ENCODE data around the gene ZNF37A. TPM values are rescaled to one million over a fixed set of nuclear protein-coding genes. Genes with fewer than 3 reads are reported as not detected.

The ZNF37A gene
- total and polyA plus RNA-seq, 2 experiments from 2014 or later: 8.7 to 12.2 TPM

DNA sequence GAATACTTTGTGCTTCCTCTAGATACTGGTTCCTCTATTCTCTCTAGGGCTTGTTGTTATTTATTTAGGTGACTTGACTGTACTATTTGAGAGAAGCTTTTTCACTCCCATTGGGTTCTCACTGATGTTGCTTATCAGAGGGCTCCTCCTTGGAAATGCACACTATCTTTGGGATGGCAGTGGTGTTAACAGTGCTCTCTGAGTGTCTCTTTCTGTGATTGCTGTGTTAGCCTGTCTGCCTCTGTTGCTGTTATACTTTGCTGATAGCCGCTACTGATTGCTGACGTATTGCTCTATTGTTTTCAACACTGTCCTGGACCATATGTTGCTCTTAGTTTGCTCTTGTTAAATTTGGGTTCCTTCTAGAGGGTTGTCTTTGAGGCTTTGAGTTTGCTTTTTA lies 49.0 kb upstream of the ZNF37A start:
- ATAC-seq (no peak), DNase-seq (ENCODE audit: low spot score) (no peak)
- Histone ChIP-seq H3F3A (replicated peaks; ENCODE audit: low read depth) (no peaks in the 10 kb centered on the region), H3K9me2 (ENCODE audit: insufficient read depth) (no peaks in the 10 kb centered on the region), H3K79me2 (replicated peaks; ENCODE audit: insufficient read depth) (peaks cover 3% of the 10 kb centered on the region), H3K27ac (ENCODE audit: low read depth) (no peak overlapping the region), H3K4me1 (ENCODE audit: insufficient read depth) (no peaks in the 10 kb centered on the region), H4K20me1 (replicated peaks; ENCODE audit: insufficient read depth) (no peaks in the 10 kb centered on the region), H3K27me3 (ENCODE audit: insufficient read depth) (no peaks in the 10 kb centered on the region), H3K4me3 (no peak overlapping the region), H3K36me3 (ENCODE audit: insufficient read depth) (peaks cover 7% of the 10 kb centered on the region; the same call in 1 of the 2 replicates), H3K4me2 (no peak overlapping the region), H2AFZ (no peak overlapping the region)
- Mint-ChIP-seq H3K4me3 (no peak overlapping the region), H3K36me3 (ENCODE audit: low read depth) (peaks cover 82% of the 10 kb centered on the region), H3K4me1 (no peaks in the 10 kb centered on the region), H3K9me3 (peaks cover 58% of the 10 kb centered on the region), H3K27ac (no peak overlapping the region), H3K27me3 (ENCODE audit: insufficient read depth, low read depth, poor library complexity) (no peaks in the 10 kb centered on the region)
- TF ChIP-seq, protein P1, sequence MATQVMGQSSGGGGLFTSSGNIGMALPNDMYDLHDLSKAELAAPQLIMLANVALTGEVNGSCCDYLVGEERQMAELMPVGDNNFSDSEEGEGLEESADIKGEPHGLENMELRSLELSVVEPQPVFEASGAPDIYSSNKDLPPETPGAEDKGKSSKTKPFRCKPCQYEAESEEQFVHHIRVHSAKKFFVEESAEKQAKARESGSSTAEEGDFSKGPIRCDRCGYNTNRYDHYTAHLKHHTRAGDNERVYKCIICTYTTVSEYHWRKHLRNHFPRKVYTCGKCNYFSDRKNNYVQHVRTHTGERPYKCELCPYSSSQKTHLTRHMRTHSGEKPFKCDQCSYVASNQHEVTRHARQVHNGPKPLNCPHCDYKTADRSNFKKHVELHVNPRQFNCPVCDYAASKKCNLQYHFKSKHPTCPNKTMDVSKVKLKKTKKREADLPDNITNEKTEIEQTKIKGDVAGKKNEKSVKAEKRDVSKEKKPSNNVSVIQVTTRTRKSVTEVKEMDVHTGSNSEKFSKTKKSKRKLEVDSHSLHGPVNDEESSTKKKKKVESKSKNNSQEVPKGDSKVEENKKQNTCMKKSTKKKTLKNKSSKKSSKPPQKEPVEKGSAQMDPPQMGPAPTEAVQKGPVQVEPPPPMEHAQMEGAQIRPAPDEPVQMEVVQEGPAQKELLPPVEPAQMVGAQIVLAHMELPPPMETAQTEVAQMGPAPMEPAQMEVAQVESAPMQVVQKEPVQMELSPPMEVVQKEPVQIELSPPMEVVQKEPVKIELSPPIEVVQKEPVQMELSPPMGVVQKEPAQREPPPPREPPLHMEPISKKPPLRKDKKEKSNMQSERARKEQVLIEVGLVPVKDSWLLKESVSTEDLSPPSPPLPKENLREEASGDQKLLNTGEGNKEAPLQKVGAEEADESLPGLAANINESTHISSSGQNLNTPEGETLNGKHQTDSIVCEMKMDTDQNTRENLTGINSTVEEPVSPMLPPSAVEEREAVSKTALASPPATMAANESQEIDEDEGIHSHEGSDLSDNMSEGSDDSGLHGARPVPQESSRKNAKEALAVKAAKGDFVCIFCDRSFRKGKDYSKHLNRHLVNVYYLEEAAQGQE (IDR thresholded peaks at IDR 0.05; ENCODE audit: unreplicated experiment): no peak
- TF ChIP-seq POLR2AphosphoS5 (IDR thresholded peaks at IDR 0.05; ENCODE audit: low read depth) (no peak), EZH2phosphoT487 (IDR thresholded peaks at IDR 0.05; ENCODE audit: unreplicated experiment) (no peak), EZH2 (IDR thresholded peaks at IDR 0.05; ENCODE audit: low read depth, unreplicated experiment) (no peak), STAT1 (IDR thresholded peaks at IDR 0.05; ENCODE audit: unreplicated experiment) (no peak), JUNB (IDR thresholded peaks at IDR 0.05; ENCODE audit: unreplicated experiment) (no peak), CREB1 (CRISPR knock-in tag; IDR thresholded peaks at IDR 0.05; ENCODE audit: low read depth) (no peak), ZNF114 (CRISPR knock-in tag; IDR thresholded peaks at IDR 0.05) (no peak), NANOG (IDR thresholded peaks at IDR 0.05; ENCODE audit: borderline replicate concordance) (no peak), ZNF331 (CRISPR knock-in tag; IDR thresholded peaks at IDR 0.05; ENCODE audit: low read depth) (no peak)
- TF ChIP-seq, protein P2, sequence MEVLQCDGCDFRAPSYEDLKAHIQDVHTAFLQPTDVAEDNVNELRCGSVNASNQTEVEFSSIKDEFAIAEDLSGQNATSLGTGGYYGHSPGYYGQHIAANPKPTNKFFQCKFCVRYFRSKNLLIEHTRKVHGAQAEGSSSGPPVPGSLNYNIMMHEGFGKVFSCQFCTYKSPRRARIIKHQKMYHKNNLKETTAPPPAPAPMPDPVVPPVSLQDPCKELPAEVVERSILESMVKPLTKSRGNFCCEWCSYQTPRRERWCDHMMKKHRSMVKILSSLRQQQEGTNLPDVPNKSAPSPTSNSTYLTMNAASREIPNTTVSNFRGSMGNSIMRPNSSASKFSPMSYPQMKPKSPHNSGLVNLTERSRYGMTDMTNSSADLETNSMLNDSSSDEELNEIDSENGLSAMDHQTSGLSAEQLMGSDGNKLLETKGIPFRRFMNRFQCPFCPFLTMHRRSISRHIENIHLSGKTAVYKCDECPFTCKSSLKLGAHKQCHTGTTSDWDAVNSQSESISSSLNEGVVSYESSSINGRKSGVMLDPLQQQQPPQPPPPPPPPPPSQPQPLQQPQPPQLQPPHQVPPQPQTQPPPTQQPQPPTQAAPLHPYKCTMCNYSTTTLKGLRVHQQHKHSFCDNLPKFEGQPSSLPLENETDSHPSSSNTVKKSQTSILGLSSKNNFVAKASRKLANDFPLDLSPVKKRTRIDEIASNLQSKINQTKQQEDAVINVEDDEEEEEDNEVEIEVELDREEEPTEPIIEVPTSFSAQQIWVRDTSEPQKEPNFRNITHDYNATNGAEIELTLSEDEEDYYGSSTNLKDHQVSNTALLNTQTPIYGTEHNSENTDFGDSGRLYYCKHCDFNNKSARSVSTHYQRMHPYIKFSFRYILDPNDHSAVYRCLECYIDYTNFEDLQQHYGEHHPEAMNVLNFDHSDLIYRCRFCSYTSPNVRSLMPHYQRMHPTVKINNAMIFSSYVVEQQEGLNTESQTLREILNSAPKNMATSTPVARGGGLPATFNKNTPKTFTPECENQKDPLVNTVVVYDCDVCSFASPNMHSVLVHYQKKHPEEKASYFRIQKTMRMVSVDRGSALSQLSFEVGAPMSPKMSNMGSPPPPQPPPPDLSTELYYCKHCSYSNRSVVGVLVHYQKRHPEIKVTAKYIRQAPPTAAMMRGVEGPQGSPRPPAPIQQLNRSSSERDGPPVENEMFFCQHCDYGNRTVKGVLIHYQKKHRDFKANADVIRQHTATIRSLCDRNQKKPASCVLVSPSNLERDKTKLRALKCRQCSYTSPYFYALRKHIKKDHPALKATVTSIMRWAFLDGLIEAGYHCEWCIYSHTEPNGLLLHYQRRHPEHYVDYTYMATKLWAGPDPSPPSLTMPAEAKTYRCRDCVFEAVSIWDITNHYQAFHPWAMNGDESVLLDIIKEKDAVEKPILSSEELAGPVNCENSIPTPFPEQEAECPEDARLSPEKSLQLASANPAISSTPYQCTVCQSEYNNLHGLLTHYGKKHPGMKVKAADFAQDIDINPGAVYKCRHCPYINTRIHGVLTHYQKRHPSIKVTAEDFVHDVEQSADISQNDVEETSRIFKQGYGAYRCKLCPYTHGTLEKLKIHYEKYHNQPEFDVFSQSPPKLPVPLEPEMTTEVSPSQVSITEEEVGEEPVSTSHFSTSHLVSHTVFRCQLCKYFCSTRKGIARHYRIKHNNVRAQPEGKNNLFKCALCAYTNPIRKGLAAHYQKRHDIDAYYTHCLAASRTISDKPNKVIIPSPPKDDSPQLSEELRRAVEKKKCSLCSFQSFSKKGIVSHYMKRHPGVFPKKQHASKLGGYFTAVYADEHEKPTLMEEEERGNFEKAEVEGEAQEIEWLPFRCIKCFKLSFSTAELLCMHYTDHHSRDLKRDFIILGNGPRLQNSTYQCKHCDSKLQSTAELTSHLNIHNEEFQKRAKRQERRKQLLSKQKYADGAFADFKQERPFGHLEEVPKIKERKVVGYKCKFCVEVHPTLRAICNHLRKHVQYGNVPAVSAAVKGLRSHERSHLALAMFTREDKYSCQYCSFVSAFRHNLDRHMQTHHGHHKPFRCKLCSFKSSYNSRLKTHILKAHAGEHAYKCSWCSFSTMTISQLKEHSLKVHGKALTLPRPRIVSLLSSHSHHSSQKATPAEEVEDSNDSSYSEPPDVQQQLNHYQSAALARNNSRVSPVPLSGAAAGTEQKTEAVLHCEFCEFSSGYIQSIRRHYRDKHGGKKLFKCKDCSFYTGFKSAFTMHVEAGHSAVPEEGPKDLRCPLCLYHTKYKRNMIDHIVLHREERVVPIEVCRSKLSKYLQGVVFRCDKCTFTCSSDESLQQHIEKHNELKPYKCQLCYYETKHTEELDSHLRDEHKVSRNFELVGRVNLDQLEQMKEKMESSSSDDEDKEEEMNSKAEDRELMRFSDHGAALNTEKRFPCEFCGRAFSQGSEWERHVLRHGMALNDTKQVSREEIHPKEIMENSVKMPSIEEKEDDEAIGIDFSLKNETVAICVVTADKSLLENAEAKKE (CRISPR knock-in tag; IDR thresholded peaks at IDR 0.05): no peak

Data from GM23338 (cell line).